Hematopoietic multipotent progenitor cell treated with erythropoietin and hydrocortisone succinate and interleukin-3 and kit ligand, for 15 days (in vitro differentiated cells): ENCODE data around the gene BBX.
"Not testable (repeated sequence)": the region's sequence is repeated elsewhere in the genome, so short reads cannot be mapped to it uniquely, and the experiment has no call there.

ENCODE experiments used
- DNase-seq: peaks from one replicate; pipeline ENCODE4 v3.0.0-alpha.2; 2015; ENCODE audit warnings: low spot score

The BBX gene

GRCh38 chr3:107542665-107543064 is 19.9 kb downstream of the BBX start:
- DNase-seq: no peak

- DNase-seq: peak; percentile 17
Measured at GRCh38 chr3:107543666-107544065, 20.9 kb downstream of the BBX start.

DNA sequence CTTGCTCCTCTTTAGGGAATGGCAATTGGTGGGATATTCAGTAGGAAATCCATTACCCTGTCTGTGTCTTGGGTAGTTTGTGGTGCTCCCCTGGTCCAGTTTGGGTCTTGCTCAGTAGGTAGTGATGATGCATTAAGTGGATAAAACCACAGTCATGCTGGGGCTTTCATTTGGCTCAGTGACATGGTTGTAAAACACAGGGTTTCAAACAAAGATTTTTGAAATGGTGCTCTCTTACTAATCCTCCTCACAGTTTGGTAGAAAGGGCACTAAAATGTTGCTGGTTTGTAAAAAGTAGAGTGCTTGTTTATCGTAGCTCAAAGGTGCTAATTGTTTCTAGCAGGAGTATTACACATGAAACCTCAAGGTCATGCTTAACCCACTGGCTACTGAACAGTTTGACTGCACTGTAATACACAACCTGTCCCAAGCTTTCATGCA is 22.9 kb downstream of the BBX start:
- DNase-seq: no peak

DNA sequence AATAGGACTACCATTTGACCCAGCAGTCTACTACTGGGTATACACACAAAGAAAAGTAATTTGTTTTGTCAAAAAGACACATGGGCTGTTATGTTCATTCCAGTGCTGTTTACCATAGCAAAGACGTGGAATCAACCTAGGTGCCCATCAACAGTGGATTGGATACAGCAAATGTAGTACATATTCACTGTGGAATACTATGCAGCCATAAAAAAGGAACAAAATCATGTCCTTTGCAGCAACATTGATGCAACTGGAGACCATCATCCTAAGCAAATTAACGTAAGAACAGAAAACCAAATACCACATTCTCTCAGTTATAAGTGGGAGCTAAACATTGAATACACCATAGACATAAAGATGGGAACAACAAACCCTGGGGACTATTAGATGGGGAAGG is 25.8 kb downstream of the BBX start:
- DNase-seq: no peak

- no peak for DNase-seq
Measured at GRCh38 chr3:107555359-107555758, 32.6 kb downstream of the BBX start.

DNA sequence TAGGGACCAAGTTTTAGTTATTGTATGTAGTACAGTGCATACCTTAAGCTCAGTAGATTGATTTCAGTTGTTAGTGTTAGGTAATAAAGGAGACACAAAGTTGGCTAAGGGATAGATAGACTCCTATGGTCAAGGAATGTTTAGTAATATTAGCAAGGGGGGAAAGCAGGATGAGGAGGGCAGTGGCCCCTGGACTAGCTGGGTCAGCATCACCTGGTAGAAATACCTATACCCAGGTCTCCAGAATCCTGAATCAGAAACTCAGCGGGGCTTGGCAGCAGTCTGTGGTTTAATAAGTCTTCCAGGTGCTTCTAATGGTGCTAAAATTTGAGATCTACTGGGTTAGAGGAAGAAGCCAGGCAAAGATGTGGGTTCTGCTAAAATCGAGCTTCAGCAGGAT is 35.0 kb downstream of the BBX start:
- no peak for DNase-seq

DNA sequence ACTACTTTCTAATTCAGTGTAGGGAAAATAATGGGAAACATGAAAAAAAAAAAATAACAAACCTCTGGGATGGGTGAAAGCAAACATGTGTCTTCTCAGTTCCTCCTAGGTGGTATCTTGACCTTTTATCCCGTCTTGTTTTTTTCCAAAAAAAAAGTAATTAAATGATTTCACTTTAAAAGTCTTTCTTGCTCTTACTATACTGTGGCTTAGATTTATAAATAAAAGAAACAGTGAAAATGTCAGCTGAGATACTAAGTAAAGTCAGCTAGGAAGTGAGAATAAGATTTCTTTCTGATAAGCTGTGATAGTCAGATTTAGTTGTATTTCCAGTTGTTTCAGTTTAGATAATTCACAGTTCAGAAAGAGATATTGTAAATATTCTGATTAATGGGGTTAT is 37.4 kb downstream of the BBX start:
- DNase-seq: no peak

GRCh38 chr3:107561980-107562379 is 39.2 kb downstream of the BBX start:
- DNase-seq: no peak

- DNase-seq: no peak
Measured at GRCh38 chr3:107562969-107563529, 40.3 kb downstream of the BBX start.

DNA sequence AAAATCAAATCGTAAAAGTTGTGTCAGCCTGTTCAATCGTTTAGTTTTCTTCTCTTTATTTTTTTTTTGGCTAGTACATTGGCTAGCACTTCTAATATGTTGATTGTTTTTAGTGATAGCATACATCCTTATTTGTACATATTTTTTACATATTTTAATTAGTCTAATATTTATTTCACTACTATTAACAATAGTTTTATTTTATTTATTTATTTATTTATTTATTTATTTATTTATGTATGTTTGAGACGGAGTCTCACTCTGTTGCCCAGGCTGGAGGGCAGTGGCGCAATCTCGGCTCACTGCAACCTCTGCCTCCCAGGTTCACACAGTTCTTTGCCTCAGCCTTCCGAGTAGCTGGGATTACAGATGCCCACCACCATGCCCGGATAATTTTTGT is 42.5 kb downstream of the BBX start:
- not testable (repeated sequence) for DNase-seq

DNA sequence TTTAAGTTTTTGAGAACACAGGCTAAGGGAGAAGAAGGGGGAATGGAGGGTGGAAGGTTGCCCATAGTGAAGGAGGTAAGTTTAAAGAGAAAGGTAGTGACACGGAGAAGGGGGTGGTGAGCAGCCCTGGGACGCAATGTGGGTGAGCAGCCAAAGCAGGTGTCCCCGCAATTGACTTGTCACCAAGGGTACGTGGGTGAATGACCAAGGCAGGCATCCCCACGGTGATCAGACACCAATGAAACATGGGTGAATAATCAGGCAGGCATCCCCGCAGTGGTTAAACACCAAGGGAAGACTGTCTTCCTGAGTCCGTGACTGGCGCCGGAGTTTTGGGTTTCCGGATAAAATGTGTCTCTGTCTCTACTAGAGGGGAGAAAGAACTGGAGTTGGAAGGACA is 48.3 kb downstream of the BBX start:
- DNase-seq: not testable (repeated sequence)

DNA sequence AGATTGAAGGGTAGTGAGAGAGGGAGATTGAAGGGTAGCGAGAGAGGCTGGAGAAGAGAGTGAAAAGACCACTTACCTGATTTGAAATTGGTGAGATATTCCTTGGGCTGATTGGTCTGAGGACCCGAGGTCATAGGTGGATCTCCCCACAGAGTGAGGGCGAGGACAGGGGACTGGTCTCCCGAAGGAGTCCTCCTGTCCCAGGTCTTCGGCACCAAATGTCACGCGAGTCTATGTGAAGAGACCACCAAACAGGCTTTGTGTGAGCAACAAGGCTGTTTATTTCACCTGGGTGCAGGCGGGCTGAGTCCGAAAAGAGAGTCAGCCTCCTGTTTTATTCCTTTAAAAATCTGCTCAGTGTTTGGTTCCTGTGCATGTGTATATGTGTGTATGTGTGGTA is 48.7 kb downstream of the BBX start:
- DNase-seq: not testable (repeated sequence)

DNA sequence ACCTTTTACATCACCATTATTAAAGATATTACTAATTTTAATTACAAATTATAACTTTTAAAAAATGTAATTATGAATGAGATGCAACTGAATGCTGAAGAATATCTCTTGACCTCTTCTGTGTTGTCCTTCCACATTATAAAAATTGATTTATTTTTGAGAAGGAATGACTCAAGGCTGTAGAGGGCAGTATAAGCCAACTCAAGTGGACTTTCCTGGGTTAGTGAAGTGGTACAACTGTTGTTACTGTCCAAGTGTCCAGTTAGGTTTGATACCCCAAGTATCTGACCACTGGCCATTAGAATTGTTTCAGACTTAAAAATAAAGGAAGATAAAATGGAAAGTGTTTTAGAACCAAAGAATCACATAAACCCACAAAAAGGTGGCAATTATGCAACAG is 51.9 kb downstream of the BBX start:
- DNase-seq: peak; percentile 46

DNA sequence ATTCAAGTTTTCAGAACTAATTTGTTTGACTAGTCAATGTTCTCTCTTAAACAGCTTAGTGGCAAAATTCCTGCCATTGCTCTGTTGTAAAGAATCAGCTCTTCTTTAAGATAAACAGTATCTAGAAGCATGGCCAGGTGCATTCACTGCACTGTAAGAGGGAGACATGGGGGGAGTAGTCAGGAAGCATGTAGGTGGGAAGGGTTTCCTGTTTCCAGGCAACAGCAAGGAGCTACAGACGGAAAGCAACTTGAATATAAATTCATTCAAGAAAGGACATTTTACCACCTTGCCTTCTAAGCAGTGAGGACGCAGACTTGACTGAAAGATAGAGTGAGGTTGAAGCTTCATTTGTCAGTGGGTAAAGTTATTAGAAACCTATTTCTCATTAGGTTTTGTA is 55.3 kb downstream of the BBX start:
- no peak for DNase-seq

DNA sequence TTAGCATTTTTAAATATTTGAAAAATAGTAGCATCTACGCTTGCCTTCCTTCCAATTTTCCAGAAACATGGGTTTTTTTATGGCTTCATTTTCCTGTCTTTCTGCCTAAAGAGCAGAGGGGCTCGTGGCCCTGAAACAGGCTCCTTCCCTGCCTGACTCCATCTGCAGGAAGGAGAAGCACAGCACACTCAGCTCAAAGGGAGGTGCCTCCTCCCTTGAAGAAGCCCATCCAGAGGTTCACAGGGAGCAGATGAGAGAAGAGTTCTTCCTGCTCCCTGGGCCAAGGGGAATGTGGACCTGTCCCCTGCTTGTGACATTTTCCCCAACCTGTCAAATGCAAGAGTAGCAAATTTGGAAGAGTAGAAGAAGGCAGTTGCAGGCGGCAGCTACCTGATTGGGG is 55.8 kb downstream of the BBX start:
- no peak for DNase-seq

- DNase-seq: no peak
Measured at GRCh38 chr3:107579371-107579770, 56.6 kb downstream of the BBX start.

DNA sequence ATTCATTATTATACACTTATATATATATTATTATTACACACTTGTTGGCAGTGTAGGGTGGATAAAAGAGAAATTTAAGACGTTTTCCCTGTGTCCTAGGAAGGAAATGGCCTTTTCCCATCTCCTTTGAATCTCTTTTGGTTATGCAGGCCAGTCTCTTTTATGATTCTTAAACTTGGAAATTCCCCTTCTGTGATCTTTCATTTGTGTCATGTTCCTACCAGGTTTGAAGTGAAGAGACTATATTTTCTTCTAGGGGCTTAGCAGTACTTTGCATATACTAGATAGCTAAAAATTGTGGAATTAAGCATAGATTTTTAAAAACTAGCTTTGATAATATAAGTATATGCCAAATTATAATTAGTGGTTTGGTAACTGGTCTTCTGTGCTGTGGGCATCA is 58.5 kb downstream of the BBX start:
- DNase-seq: no peak

GRCh38 chr3:107588217-107588616 is 65.5 kb downstream of the BBX start:
- no peak for DNase-seq

GRCh38 chr3:107589454-107589853 is 66.7 kb downstream of the BBX start:
- no peak for DNase-seq

DNA sequence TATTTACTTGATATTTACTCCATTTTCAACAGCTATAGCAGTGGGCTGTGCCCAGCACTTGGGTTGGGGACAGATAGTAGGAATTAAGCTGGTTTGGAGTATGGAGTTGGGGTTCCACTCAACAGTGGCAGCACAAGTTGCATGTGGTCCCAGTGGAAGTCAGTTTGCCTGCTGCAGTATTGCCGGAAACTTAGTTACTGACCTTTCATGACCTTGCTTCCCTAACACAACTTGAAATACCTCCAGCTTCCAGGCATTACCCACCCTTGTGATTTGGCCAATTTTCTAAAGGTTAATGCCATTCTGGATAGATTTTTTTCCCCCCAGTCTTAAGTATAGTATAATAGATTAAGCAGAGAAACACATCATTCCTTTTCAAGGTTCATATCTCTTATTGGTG is 68.0 kb downstream of the BBX start:
- no peak for DNase-seq

DNA sequence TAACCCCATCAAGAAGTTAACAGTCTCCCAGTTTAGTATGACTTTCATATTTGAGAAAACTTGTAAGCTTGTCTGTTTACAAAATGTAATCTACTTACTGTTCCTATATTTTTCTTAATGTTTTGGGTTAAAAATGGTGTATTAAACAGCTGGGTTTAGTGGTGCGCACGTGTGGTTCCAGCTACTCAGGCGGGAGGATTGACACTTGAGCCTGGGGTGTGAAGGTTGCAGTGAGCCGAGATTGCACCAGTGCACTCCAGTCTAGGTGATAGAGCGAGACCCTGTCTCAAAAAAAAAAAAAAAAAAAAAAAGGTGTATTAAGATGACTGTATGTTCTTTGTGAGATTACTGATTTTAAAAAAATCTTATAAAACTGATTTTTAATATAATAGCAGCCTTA is 69.3 kb downstream of the BBX start:
- DNase-seq: no peak

- DNase-seq: no peak
Measured at GRCh38 chr3:107594870-107595269, 72.1 kb downstream of the BBX start.

DNA sequence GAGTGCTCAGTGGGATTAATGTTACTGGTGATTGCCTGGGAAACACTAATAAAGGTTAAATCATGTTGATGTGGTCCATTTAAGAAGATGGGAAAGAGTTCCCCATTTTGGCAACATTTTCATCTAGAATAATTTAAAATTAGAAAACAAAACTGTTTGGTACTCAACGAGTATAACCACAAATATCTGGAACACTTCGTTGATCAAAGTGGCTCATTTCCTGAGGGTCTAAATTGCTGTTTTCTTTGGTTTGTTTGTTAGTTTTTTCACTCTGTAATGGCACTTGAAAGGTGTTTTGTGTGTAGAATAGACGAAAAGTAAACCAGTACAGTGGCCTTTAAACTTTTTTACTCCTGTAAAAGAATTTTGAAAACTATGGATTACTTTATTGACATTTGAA is 73.9 kb downstream of the BBX start:
- no peak for DNase-seq

DNA sequence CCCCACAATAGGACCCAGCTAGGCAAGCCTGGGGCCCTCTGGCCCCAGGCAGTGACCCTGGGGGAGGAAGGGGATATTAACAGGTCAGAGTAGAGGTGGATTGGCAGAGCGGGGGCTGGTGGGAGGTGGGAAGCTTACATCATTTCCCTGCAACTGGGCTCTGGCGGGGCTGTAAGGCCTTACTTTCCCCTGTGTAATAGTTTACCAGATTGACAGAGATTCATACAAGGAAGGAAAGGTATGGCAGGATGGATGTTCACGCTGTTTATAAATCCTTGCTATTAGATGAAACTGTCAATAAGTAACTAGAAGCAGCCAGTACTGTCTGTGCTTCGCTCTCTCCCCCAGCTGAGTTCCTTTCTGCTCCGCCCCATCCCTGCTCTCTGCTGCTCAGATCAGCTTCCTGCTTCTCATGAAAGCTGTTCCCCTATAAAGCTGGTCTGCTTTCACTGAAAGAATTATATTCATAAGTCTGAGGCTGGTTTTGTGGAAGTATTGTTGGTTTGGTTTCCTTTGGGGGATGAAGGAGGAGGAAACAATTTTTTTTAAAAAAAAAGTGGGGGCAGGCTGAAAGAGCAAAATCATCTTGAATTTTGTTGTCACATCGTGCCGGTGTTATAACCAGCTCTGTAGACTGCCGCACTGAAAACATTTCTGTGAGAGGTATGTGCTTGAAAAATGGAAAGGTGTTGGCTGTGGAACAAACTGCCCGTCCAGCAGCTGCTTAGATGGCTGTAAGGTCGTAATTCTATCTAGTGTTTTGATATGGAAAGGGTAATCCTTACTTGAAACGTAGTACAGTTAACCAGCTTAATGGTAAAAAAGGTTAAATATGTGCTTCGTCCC is 76.4 kb downstream of the BBX start:
- DNase-seq: peak; percentile 11
